WTC11 (cell line): Measurements from ENCODE around the gene CDH11. TPM values are rescaled to one million over a fixed set of nuclear protein-coding genes. Genes with fewer than 3 reads are reported as not detected.

Experiments
- ATAC-seq: fragments of 200-7000 bp; cut with Tn5 transposase; 2 replicates; pipeline ENCODE4 v1.10.0; 2021; ENCODE audit warnings: mild to moderate bottlenecking, moderate library complexity
- CTCF ChIA-PET: fragments of 300-600 bp; sonication (Branson Sonifier 250); formaldehyde crosslinking; loops from one replicate; lab custom pipeline; 2021; ENCODE audit warnings: antibody characterized with exemption; lab: Charles Lee
- POLR2A ChIA-PET: fragments of 350-600 bp; sonication (Branson Sonifier 250); formaldehyde crosslinking; loops from one replicate; lab custom pipeline; 2021; ENCODE audit warnings: antibody characterized with exemption; lab: Charles Lee
- DNase-seq: peaks from one replicate; pipeline ENCODE4 v3.0.0; 2021; ENCODE audit warnings: low spot score
- H3K27ac Mint-ChIP-seq: 2 replicates; pipeline ENCODE4 v1.8.0; 2021; ENCODE audit warnings: mixed read lengths
- H3K27me3 Mint-ChIP-seq: 2 replicates; pipeline ENCODE4 v1.8.0; 2021; ENCODE audit warnings: low read depth, mild to moderate bottlenecking, moderate library complexity, mixed read lengths
- H3K36me3 Mint-ChIP-seq: 2 replicates; pipeline ENCODE4 v1.8.0; 2021; ENCODE audit warnings: mixed read lengths
- H3K4me1 Mint-ChIP-seq: 2 replicates; pipeline ENCODE4 v1.8.0; 2022; ENCODE audit warnings: mixed read lengths
- H3K4me3 Mint-ChIP-seq: 2 replicates; pipeline ENCODE4 v1.8.0; 2021; ENCODE audit warnings: mild to moderate bottlenecking, moderate library complexity, mixed read lengths
- H3K9me3 Mint-ChIP-seq: 2 replicates; pipeline ENCODE4 v1.8.0; 2021; ENCODE audit warnings: mixed read lengths
- AFF4 ChIP-seq: sonication (generic); formaldehyde crosslinking; IDR thresholded peaks from 2 replicates; pipeline ENCODE4 v1.8.1; 2023; ENCODE audit warnings: mild to moderate bottlenecking, missing genetic modification reagents, borderline replicate concordance
- ATF1 ChIP-seq: sonication (generic); formaldehyde crosslinking; IDR thresholded peaks from 2 replicates; pipeline ENCODE4 v1.8.1; 2023; ENCODE audit warnings: mild to moderate bottlenecking, moderate library complexity, missing genetic modification reagents
- ATF2 ChIP-seq: sonication (generic); formaldehyde crosslinking; IDR thresholded peaks from 2 replicates; pipeline ENCODE4 v1.8.1; 2022; ENCODE audit warnings: low read depth, missing genetic modification reagents, borderline replicate concordance
- CREB1 ChIP-seq: sonication (generic); formaldehyde crosslinking; IDR thresholded peaks from 2 replicates; pipeline ENCODE4 v1.8.0; 2023; ENCODE audit warnings: mild to moderate bottlenecking, missing genetic modification reagents
- ERG ChIP-seq: fragments of 250-450 bp; sonication (Bioruptor Pico); IDR thresholded peaks from 2 replicates; pipeline ENCODE4 v1.8.0; 2021; ENCODE audit warnings: mild to moderate bottlenecking
- GRHL2 ChIP-seq: fragments of 250-450 bp; sonication (Bioruptor Pico); IDR thresholded peaks from 2 replicates; pipeline ENCODE4 v1.8.0; 2022; ENCODE audit warnings: mild to moderate bottlenecking, moderate library complexity; ENCODE audit not compliant: insufficient replicate concordance, severe bottlenecking
- GTF2I ChIP-seq: fragments of 250-450 bp; sonication (Bioruptor Pico); conservative IDR thresholded peaks from 2 replicates; pipeline ENCODE4 v1.4.0; 2021; ENCODE audit warnings: mild to moderate bottlenecking
- HMGA2 ChIP-seq: fragments of 250-450 bp; sonication (Bioruptor Pico); IDR thresholded peaks from 2 replicates; pipeline ENCODE4 v1.4.0; 2021; ENCODE audit warnings: mild to moderate bottlenecking, moderate library complexity
- KAT7 ChIP-seq: sonication (generic); formaldehyde crosslinking; IDR thresholded peaks from 2 replicates; pipeline ENCODE4 v1.8.1; 2023; ENCODE audit warnings: missing genetic modification reagents, mild to moderate bottlenecking, borderline replicate concordance
- OVOL2 ChIP-seq: fragments of 250-450 bp; sonication (Bioruptor Pico); IDR thresholded peaks from 2 replicates; pipeline ENCODE4 v1.9.0; 2021; ENCODE audit warnings: mild to moderate bottlenecking, borderline replicate concordance
- PREB ChIP-seq: sonication (generic); formaldehyde crosslinking; IDR thresholded peaks from 2 replicates; pipeline ENCODE4 v1.8.1; 2022; ENCODE audit warnings: mild to moderate bottlenecking, missing genetic modification reagents, moderate library complexity, borderline replicate concordance
- SMAD4 ChIP-seq: sonication (generic); formaldehyde crosslinking; IDR thresholded peaks from 2 replicates; pipeline ENCODE4 v1.8.0; 2022; ENCODE audit warnings: mild to moderate bottlenecking, missing genetic modification reagents
- ZBTB21 ChIP-seq: sonication (generic); formaldehyde crosslinking; IDR thresholded peaks from 2 replicates; pipeline ENCODE4 v1.8.1; 2023; ENCODE audit warnings: mild to moderate bottlenecking, missing genetic modification reagents, borderline replicate concordance
- ZMAT4 ChIP-seq: fragments of 250-450 bp; sonication (Bioruptor Pico); IDR thresholded peaks from 2 replicates; pipeline ENCODE4 v1.9.0; 2021; ENCODE audit warnings: mild to moderate bottlenecking
- ZNF532 ChIP-seq: fragments of 250-450 bp; sonication (Bioruptor Pico); IDR thresholded peaks from 2 replicates; pipeline ENCODE4 v1.9.0; 2021; ENCODE audit warnings: mild to moderate bottlenecking, borderline replicate concordance
- ZSCAN18 ChIP-seq: fragments of 250-450 bp; sonication (Bioruptor Pico); IDR thresholded peaks from 2 replicates; pipeline ENCODE4 v2.1.2; 2022; ENCODE audit warnings: mild to moderate bottlenecking, moderate library complexity
- total RNA-seq: library from RNA; stranded (reverse); gene quantifications from 3 replicates; pipeline ENCODE4 v1.2.3, GENCODE V29; 2021

Gene CDH11
- total RNA-seq, 1 experiment from 2014 or later, result 11.6 TPM

GRCh38 chr16:65116818-65117430, 4.9 kb downstream of the CDH11 start:
- no peak overlapping the region for H3K27ac Mint-ChIP-seq
- H3K4me3 Mint-ChIP-seq, result no peak overlapping the region
- H3K9me3 Mint-ChIP-seq, result no peaks in the 10 kb centered on the region
- H3K36me3 Mint-ChIP-seq, result no peaks in the 10 kb centered on the region
- CTCF ChIA-PET, result interaction anchor here (0.7 to 1.2 kb wide), 5 partner anchors 8 to 117 kb away, joined by 3 to 6 read pairs (median 4); no protein-coding TSS in a partner anchor
- H3K4me1 Mint-ChIP-seq, result peaks cover 33% of the 10 kb centered on the region
- peaks cover 37% of the 10 kb centered on the region for H3K27me3 Mint-ChIP-seq
- no peak for DNase-seq
- TF ChIP-seq OVOL2, result no peak
- no peak for TF ChIP-seq ZMAT4 (CRISPR knock-in tag)
- TF ChIP-seq HMGA2 (CRISPR knock-in tag), result no peak
- no peak for TF ChIP-seq GRHL2
- TF ChIP-seq ZNF532 (CRISPR knock-in tag), result no peak
- no peak for TF ChIP-seq ATF1 (CRISPR knock-in tag)
- no peak for TF ChIP-seq KAT7 (CRISPR knock-in tag)
- no peak for TF ChIP-seq ZBTB21 (CRISPR knock-in tag)
- TF ChIP-seq CREB1 (CRISPR knock-in tag), result no peak
- no peak for TF ChIP-seq AFF4 (CRISPR knock-in tag)
- no peak for TF ChIP-seq ERG
- TF ChIP-seq ATF2 (CRISPR knock-in tag), result no peak
- no peak for TF ChIP-seq GTF2I (CRISPR knock-in tag)
- TF ChIP-seq PREB, result no peak
- no peak for TF ChIP-seq ZSCAN18 (CRISPR knock-in tag)
- TF ChIP-seq SMAD4 (CRISPR knock-in tag), result no peak
- ATAC-seq, result no peak
- POLR2A ChIA-PET, result no interaction called here
